HG02623 (cell line): ENCODE results near the gene FAM204A.

ENCODE experiments used
- ATAC-seq: cut with Tn5 transposase; IDR thresholded peaks from one replicate; pipeline ENCODE4 v1.9.1; 2021; ENCODE audit warnings: moderate library complexity; ENCODE audit not compliant: unreplicated experiment

Gene FAM204A

DNA sequence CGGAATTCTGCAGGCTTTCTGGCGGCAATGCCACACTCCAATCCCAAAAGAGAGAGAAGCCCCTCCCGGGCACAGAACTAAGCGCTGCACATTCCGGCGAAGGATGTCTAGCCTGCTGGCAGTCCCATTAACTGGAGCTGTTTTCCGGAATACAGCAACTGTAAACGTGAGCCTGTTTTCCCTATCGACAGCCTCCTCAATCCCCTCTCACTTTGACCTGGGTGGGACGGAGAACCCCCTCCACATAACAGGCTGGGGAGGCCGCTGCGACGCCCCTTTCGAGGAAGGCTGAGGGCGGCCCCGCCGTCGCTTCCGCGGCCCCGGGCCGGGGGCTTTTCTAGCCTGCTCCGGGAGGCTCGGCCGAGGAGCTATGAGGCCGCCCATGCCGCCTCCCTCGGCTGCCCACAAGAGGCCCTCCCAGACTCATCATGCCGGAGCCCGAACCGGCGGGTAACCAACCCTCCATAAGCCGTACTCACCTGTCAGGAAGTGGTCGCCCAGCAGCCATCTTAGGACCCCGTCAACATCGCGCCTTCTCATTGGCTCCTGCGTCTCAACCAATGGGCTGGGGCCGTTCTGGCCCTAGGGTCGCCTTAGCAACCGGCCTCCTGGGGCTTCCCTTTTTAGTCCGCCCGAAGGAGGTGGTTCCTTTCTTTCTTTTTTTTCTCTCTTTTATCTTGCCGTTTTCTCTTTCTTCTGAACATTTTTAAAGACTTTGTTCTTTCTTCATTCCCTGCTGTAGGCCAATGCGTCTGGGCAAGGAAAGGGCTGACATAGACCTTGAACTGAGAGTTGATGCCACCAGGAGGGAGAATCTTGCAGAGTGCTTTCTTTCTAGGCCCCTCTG is at the start of gene FAM204A:
Gene FAM204A (minus strand): TSS at position 534 of the 847 bp plus-strand sequence. CDS start 5,909 bp downstream, outside the sequence.
- peak; percentile 100 for ATAC-seq

DNA sequence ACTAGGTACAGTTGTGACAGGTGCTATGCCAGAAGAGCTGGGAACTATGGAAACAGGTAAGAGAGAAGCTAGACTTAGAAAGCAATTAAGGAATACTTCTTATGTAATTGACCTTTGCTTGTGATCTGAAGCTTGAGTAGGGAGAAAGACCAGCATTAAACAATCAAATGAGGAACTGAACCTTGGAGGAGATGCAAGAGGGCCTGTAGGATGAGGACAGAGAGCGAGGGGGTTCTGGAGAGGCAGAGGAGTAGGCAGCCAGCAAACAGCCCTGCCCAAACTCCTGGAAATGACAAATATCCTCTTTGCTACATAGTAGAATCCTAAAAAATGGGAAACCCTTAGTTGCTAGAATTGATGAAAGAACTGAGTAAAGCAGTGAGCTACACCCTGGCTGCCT is 41.6 kb upstream of the FAM204A start:
- ATAC-seq, result no peak

DNA sequence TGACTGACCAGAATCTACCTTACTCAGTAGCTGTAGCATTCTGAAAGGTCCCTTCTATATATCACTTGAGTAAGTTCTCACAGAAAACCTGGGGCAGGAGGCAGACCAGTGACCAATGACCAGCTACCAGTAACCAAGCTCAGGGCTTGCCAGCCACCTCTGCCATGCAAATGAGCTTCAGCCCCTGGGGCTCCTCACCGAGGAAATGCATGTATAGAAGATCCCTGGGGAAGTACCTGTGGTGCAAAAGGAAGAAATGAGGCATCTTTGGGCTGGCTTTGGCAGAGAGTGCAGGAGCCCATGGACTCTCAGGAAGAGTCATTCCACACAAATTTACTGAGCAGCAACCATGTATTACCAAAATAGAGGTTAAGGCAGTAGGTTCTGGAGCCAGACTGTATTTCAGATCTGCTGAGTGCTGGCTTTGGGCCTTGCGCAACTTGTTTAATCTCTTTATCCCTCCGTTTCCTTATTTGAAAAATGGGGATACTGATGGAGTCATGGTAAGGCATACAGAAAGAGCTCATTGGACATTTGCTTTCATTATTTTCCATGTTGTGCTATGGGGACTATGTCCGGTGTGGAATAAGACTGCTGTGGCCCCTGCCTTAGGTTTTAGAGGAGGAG is 41.1 kb upstream of the FAM204A start:
- ATAC-seq, result no peak

DNA sequence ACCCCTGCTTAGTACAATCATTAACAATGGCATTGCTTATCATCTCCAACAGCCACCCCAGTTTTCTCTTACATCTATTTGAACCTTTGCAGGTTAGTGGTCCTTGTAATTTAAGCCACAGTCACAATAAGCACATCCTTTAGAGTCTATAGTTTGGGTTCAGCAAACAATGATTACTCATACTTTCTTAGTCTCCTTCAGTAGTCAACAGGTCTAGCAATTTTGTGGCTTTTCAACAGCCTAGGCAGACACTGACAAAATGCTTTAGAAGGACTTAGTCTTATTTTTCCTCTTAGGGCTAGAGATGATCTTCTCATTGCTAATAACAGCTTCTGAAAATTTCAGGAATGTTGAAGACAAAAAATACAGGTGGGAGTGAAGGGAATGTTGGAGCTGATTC is 32.3 kb upstream of the FAM204A start:
- ATAC-seq, result no peak

DNA sequence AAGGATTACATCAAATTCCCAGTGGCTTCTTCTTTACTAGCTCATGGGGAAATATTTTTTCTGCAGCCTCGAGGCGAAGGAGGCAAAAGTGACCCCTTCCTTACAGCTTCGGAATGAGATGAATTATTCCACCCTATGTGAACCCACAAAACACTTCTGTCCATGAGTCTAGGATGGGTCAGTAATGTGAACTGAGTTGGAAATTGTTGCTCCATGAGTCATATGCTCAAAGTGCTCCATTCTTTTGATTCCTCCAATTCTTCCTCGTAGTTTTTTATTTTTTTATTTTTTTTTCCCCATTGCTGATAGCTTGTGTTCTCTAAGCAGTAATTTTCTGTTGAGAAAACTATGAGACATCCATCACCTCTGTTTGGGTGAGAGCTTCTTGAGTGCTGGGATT is 31.7 kb upstream of the FAM204A start:
- ATAC-seq, result no peak

DNA sequence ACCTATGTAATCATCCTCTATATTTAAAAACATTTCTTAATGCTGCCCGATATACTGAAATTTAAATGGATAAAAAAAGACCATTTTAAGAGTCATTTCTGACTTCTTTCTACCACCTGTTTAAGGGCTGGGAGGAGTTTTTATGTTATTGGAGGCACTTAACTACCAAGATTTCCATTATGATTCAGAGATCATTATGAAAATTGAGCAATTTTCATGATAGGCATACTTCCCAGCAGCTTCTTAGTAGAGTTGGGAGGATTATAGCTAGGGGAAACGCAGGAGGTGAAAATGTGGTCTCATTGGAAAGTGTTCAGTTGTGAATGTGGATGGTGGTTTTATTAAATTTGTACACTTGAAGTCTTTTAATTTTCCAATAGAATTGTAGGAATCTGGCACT is 28.4 kb upstream of the FAM204A start:
- ATAC-seq, result no peak

DNA sequence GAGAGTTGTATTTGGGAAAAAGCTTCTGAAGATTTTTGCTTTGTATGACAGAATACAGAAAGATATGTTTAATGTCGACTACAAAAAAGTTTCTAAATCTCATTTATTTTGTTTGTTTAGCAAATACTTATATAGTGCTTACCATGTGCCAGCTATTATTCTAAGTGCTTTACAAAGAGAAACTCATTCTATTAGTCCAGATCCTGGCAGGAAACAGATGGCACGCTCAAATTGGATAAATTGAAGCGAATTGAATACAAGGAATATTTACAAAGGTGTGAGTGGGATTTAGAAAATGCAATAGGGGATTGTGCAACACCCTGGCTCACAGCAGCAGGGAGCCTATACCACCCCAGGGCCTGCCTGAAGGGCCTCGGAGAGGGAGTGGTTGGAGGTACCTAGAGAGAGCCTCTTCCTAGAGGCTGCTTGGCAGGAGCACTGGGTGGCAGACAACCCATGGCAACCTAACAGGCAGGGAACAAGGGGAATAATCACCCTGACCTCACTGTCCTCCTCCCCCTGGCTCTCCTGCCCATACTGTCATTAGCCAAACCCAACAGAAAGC is 27.6 kb upstream of the FAM204A start:
- no peak for ATAC-seq

DNA sequence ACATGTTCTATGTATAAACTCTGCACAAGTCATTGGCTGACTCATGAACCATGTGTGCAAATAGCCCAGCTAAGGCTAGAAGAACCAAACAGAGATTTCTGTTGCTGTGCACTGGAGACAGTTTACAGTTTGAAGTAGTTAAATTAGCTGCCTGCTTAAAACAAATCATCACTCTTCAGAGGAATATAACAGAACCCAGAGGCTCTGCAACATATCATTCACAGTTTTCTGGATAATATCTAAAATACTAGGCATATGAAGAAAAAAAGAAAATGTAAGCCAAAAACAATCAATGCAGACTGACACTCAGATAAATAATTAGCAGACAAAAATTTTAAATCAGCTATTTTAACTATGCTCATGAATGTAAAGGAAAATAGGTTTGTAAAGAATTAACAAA is 23.6 kb upstream of the FAM204A start:
- no peak for ATAC-seq

DNA sequence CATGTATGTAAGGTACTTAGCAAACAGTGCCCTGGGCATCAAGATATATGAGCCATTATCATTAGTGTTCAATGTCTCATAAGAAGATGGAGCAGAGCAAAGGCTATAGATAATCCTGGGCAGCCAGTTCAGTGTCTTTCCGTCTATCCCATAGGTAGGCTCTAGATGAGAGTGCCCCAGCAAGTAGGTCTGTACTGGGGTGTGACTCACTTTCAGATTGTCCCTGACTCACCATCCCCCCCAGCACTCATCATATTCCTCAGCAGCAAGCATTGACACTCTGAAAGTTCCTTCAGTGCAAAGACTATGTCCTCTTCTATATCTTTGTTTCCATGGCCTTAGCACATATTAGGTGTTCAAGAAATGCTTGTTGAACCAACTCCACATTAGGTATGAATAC is 20.0 kb upstream of the FAM204A start:
- no peak for ATAC-seq

DNA sequence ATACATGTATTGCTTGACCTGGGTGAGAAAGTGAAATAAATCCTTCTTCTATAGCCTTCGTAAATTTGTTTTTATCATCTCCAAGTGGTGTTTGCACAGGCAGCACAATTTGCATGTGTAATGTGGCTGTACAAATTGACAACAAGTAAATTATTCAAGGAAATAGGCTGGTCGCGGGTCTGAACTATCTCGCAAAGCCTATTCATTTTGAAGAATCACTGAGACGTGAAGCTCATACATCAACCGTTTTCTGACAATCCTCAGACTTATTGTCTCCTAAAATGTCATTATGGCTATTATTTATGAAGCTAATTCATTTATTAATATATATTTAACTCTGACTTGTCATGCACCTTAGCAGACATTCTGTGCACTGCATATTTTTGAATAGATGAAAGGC is 16.2 kb upstream of the FAM204A start:
- ATAC-seq, result no peak

DNA sequence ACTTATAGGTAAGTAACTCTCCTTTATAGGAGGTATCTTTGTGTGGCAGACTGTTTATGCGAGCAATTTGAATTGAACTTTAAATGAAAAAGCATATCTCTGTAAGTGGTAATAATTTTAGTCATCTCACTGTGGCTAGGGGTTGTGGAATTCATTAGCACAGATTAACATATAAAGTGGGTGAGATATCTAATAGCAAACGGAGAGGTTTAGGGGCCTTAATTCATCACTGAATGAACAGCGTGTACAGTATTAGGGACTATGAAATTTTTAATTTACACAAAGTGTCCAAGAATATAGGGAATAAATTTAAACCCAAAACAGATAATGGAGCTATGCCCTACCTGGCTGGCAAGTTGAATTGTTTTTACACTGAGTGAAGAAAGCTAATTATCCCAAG is 15.7 kb upstream of the FAM204A start:
- no peak for ATAC-seq

DNA sequence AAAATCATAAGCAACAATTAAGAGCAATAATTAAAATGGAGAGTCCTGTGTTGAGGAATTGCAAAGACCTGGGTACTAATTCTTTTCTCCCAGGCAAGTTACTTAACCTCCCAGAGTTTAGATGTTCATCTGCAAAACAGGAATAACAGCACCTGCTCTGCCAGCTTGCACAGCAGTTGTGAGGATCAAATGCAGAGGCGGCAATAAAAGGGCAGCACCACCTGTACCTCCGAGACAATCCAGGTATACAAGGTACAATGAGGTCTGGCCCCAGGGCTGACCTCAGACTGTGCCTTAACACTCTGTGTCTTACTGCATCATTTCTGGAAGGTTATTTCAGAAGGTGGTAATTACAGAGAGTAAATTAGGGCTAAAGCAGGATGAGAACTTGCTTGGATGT is 14.5 kb upstream of the FAM204A start:
- no peak for ATAC-seq

DNA sequence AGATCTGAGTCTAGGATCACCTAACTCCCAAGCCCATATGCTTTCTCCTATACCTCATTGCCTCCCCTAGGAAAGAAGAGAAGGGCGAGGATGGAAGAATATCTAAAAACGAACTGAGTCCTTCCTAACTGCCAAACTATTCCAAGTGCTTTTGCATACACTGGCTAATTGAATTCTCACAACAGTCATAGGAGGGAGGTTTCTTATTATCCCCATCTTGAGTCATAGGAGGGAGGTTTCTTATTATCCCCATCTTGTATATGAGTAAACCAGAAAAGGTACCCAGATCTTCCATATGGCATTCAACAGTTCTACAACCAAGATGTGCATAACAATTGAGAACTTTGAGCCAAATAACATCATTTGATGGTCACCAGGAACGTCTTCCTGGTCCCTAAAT is 13.1 kb upstream of the FAM204A start:
- ATAC-seq, result no peak

DNA sequence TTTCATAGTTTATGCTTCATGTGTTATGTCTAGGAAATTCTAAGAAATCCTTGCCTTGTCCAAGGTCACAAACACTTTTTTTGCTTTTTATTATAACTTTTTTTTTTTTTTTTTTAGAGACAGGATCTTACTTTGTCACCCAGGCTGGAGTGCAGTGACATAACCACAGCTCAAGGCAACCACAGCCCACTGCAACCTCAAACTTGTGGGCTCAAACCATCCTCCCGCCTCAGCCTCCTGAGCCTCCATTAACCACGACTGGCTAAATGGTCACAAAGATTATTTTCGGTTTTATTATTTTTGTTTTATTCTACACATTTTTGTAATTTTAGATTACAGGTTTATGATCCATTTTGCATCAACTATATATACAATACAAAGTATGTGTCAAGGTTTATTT is 7.1 kb upstream of the FAM204A start:
- no peak for ATAC-seq

DNA sequence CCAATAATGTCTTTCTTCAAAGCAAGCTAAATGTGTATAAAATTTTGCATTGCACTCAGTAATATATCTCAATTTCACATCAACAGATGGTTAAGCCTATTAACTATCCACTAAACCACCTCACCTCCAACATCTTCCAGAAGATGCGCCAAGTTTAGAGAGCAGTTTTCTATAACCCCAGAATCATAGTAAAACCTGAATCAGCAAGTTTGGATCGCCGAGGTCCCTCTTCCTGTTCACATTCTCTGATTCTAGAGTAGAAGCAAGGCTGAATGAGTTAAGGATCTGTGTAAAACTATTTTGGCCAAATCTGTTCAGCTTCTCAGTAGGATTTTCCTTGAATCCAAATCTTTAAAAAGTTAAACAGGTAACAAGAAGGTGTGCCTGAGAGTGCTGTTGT is 1.4 kb upstream of the FAM204A start:
- no peak for ATAC-seq

DNA sequence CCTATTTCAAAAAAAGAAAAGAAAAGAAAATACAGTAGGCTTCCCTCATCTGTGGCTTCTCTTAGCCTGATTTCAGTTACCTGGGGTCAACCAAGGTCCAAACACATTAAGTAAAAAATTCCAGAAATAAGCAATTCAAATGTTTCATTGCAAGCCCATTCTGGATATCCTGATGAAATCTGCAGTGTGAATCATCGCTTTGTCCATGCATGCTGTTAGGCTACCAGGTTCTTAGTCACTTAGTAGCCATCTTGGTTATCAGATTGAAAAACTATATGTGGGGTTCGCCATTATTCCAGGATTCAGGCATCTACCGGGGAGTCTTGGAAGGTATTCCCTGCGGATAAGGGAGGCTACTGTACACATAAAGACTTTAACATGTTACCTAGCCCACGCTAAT is 991 bp upstream of the FAM204A start:
- ATAC-seq, result no peak

DNA sequence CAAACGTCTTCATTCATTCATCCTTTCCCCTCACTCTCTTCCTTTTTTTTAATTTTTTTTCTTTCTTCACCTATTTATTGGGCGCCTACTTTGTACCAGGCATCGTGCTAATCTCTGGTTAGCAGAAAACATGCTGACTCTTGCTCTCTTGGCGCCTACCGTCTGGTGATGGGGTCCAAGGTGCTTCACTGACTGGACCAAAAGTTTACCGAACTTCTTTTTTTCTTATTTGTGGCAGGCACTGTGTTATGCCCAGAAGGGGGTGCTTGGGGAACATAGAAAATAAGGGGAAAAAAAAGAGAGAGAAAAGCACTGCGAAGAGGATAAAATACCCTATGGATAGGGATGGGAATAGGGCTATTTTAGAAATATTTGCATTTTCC is 505 bp upstream of the FAM204A start:
- ATAC-seq, result no peak

DNA sequence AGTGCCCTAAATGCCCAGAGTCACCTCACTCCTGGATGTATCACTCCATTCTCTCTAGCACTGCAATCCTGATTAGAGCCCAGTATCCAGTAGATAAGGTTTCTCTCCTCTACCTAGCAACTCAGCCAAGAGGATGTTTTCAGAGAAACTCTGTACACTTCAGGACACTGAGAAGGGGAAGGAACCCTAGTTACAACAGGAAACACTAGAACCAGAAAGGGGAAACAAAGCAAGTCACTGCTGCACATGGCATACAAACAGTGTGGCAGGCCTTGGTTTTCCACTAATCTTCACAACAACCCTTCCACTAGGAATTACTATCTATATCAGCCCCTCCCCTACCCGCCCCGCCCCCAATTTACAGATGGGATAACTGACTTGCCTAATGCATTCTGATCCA is 1.6 kb downstream of the FAM204A start:
- no peak for ATAC-seq

DNA sequence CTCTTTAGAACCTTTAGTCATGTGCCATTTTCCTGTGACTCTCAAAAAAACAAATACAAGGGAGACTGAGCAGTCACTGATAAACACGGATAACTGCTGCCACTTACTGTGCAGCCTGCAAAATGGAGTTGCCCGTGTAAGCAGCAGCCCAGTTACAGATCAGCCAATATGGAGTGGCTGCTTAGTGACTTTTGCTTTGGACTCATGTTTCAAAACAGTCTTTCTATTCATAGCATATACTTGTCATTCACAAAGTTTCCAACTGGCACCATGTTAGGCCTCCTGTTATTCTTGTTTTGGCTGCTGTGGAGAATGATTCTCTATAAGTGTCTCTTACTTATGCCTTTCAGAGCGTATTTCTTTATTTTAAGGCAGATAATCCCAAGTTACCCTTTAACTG is 3.0 kb downstream of the FAM204A start:
- ATAC-seq, result no peak

DNA sequence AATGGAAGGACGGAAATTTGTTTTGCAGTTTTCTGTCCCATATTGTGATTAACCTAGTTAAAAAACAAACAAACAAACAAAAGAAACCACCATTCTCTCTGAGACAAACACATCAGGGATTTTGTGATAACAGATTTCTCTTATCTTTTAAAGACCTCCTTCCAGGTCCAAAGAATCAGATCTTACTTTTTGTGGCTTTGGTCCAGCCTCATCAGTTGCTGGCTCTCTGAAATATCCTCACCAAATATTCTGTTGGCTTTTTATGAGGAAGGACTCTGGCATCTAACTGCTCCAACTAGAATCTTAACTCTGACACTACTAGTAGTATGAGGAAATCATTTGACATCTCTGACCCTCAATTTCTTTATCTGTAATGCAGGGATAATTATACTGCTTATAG is 4.8 kb downstream of the FAM204A start:
- no peak for ATAC-seq

DNA sequence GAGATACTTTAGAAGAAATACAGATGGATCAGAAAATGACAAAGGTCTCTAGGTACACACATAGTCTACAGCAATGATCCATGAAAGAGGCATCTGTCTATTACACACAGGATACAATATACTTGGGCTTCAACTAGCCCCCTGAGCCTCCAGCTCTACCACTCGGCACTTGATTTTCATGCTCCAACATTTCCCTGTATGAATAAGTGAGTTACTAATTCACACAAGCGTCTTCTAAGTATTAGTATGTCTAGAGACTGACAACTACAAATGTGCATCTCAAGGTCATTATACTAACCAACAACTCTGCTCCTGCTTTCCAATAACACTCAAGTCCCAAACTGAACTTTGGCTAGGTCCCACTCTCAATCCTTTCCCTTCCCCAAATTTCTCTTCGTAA is 8.3 kb downstream of the FAM204A start:
- no peak for ATAC-seq

DNA sequence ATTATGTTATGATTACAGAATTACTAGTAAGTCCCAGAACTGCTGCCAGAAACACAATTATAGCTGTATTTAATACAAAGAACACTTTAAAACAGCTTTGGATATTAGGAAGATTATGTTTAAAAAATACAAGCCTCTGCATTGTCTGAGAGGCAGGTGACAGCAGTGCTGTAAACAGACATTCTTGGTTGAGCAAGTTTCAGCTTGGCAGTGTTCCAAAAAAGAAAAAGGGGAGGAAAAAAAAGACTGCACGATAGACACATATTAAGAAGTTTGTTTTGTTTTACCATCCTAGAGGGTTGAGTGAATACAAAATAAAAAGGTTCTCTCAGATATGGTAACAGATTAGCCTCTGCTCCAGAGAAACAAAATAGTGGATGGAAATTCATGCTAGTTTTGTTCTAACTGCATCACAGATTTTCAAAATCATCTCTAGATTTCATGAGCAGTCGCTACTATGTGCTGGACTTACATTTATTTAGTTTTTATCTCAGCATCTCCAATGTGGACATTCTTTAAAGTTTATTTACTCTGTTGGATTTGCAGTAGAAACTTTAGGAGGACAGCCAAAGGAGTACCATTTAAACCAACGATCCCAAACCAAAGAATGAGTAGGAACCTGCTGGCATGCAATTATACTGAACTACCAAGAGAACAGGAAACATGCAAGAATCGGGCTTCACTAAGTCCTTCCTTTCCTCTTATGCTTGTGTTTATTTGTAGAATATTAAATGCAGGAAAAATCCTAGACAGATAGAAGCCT is 9.0 kb downstream of the FAM204A start:
- ATAC-seq, result no peak
